ENCODE measurements around the gene RASSF8. TPM values are rescaled to one million over a fixed set of nuclear protein-coding genes. Genes with fewer than 3 reads are reported as not detected.

The RASSF8 gene
- total RNA-seq, 1 donor from 2014 or later = 74.3 TPM

GRCh38 chr12:25938581-25938980, 19.9 kb upstream of the RASSF8 start:
- Mint-ChIP-seq H3K27ac (ENCODE audit: unreplicated experiment) (no peak overlapping the region), H3K9me3 (ENCODE audit: unreplicated experiment) (no peaks in the 10 kb centered on the region), H3K4me3 (ENCODE audit: unreplicated experiment) (no peak overlapping the region), H3K27me3 (ENCODE audit: unreplicated experiment) (no peaks in the 10 kb centered on the region), H3K4me1 (ENCODE audit: unreplicated experiment) (peaks cover 11% of the 10 kb centered on the region), H3K36me3 (ENCODE audit: unreplicated experiment) (no peaks in the 10 kb centered on the region)
- DNase-seq (ENCODE audit: extremely low spot score, unreplicated experiment) = no peak
- TF ChIP-seq CTCF (IDR thresholded peaks at IDR 0.05) = no peak

- DNase-seq (ENCODE audit: extremely low spot score, unreplicated experiment) = no peak
- no peak overlapping the region for H3K27ac Mint-ChIP-seq (ENCODE audit: unreplicated experiment)
- TF ChIP-seq CTCF (IDR thresholded peaks at IDR 0.05) = no peak
- H3K4me3 Mint-ChIP-seq (ENCODE audit: unreplicated experiment) = no peak overlapping the region
- peaks cover 11% of the 10 kb centered on the region for H3K4me1 Mint-ChIP-seq (ENCODE audit: unreplicated experiment)
- no peaks in the 10 kb centered on the region for H3K36me3 Mint-ChIP-seq (ENCODE audit: unreplicated experiment)
- no peaks in the 10 kb centered on the region for H3K9me3 Mint-ChIP-seq (ENCODE audit: unreplicated experiment)
- H3K27me3 Mint-ChIP-seq (ENCODE audit: unreplicated experiment) = no peaks in the 10 kb centered on the region
Observed at GRCh38 chr12:25939606-25940005, 18.9 kb upstream of the RASSF8 start.

GRCh38 chr12:25940886-25941285, 17.6 kb upstream of the RASSF8 start:
- Mint-ChIP-seq H3K9me3 (ENCODE audit: unreplicated experiment) (no peaks in the 10 kb centered on the region), H3K27me3 (ENCODE audit: unreplicated experiment) (no peaks in the 10 kb centered on the region), H3K27ac (ENCODE audit: unreplicated experiment) (no peak overlapping the region), H3K36me3 (ENCODE audit: unreplicated experiment) (no peaks in the 10 kb centered on the region), H3K4me3 (ENCODE audit: unreplicated experiment) (no peak overlapping the region), H3K4me1 (ENCODE audit: unreplicated experiment) (peaks cover 6% of the 10 kb centered on the region)
- no peak for DNase-seq (ENCODE audit: extremely low spot score, unreplicated experiment)
- no peak for TF ChIP-seq CTCF (IDR thresholded peaks at IDR 0.05)

GRCh38 chr12:25942709-25943108, 15.8 kb upstream of the RASSF8 start:
- Mint-ChIP-seq H3K36me3 (ENCODE audit: unreplicated experiment) (no peaks in the 10 kb centered on the region), H3K9me3 (ENCODE audit: unreplicated experiment) (no peaks in the 10 kb centered on the region), H3K4me3 (ENCODE audit: unreplicated experiment) (no peak overlapping the region), H3K27ac (ENCODE audit: unreplicated experiment) (peak overlapping the region; percentile 14), H3K4me1 (ENCODE audit: unreplicated experiment) (peaks cover 6% of the 10 kb centered on the region), H3K27me3 (ENCODE audit: unreplicated experiment) (no peaks in the 10 kb centered on the region)
- no peak for DNase-seq (ENCODE audit: extremely low spot score, unreplicated experiment)
- no peak for TF ChIP-seq CTCF (IDR thresholded peaks at IDR 0.05)

- H3K9me3 Mint-ChIP-seq (ENCODE audit: unreplicated experiment) = no peaks in the 10 kb centered on the region
Observed at GRCh38 chr12:25943940-25944339, 14.5 kb upstream of the RASSF8 start.

More at GRCh38 chr12:25943940-25944339, 14.5 kb upstream of the RASSF8 start:
- H3K27ac Mint-ChIP-seq (ENCODE audit: unreplicated experiment) = no peak overlapping the region
- H3K4me3 Mint-ChIP-seq (ENCODE audit: unreplicated experiment) = no peak overlapping the region
- no peaks in the 10 kb centered on the region for H3K36me3 Mint-ChIP-seq (ENCODE audit: unreplicated experiment)
- no peak for TF ChIP-seq CTCF (IDR thresholded peaks at IDR 0.05)
- DNase-seq (ENCODE audit: extremely low spot score, unreplicated experiment) = no peak
- peaks cover 6% of the 10 kb centered on the region for H3K4me1 Mint-ChIP-seq (ENCODE audit: unreplicated experiment)
- H3K27me3 Mint-ChIP-seq (ENCODE audit: unreplicated experiment) = no peaks in the 10 kb centered on the region
